Glomerular visceral epithelial cell (primary cell): ENCODE results near the gene KRTAP10-3.
"Not testable (repeated sequence)": the region's sequence is repeated elsewhere in the genome, so short reads cannot be mapped to it uniquely, and the experiment has no call there.

Experiments
- DNase-seq: peaks from one replicate; pipeline ENCODE4 v3.0.0-alpha.2; 2016; ENCODE audit errors: extremely low spot score

Gene KRTAP10-3

GRCh38 chr21:44590311-44590721 is 31.7 kb upstream of the KRTAP10-3 start:
- no peak for DNase-seq

- DNase-seq, result no peak
Observed at GRCh38 chr21:44589586-44590305, 31.2 kb upstream of the KRTAP10-3 start.

DNA sequence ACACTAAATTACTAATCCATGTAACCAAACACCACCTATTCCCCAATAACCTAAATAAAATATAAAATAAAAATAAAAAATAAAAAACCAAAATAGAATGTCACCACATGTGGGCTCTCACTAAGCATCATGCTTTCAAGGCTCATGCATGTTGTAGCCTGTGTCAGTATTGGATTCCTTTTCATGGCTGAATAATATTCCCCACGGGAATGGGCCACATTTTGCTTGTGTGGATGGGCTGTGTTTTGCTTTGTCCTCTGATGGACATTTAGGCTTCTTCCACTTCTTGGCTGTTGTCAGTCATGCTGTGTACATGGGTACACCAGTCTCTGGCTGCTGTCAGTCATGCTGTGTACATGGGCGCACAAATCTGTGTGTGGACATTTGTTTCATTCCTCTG is 30.5 kb upstream of the KRTAP10-3 start:
- no peak for DNase-seq

- DNase-seq, result no peak
Observed at GRCh38 chr21:44585892-44586291, 27.3 kb upstream of the KRTAP10-3 start.

DNA sequence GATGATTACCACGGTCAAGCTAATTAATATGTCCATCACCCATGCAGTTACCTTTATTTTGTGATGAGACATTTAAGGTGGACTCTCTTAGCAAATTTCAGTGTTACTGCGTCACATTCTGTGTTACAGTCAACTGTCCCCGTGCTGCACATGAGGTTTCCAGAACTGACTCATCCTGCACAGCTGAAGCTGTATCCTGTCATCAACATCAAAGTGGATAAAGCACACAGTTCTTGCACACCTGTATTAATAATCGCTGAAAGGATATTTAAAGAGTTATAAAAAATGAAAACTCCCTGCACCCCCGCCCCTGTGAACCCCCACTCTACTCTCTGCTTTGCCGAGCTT is 25.2 kb upstream of the KRTAP10-3 start:
- DNase-seq, result no peak

DNA sequence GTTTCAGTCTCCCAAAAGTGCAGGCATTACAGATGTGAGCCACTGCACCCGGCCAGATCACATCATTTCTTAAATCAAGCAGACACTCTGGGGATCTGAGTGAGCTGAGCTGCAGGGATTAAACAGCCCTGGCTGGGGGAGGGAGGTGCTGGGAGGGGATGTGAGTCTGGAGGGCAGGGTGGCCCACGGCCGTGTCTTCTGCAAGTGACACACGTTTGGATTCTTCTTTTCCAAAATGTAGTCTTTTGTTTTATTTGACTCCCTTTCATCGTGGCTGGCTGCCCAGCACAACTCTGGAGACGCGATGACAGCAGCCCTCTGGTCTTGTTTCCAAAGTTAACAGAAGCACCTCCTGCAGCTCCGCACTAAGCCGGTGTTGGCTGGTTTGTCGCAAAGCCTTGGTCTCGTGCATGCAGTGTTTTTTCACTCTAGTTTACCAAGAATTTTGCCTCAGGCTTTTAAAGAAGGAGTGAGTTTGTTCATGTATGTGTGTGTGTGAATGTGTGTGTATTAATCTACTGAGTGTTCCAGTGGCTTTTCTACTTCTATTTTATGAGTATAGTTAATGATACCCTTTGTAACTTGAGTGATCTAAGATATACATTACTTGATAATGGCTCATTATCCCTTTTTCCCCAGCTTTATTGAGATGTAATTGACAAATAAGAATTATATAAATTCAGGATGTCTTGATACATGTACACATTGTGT is 24.6 kb upstream of the KRTAP10-3 start:
- no peak for DNase-seq

- DNase-seq, result no peak
Observed at GRCh38 chr21:44582055-44582454, 23.5 kb upstream of the KRTAP10-3 start.

GRCh38 chr21:44581158-44581557 is 22.6 kb upstream of the KRTAP10-3 start:
- DNase-seq, result no peak

DNA sequence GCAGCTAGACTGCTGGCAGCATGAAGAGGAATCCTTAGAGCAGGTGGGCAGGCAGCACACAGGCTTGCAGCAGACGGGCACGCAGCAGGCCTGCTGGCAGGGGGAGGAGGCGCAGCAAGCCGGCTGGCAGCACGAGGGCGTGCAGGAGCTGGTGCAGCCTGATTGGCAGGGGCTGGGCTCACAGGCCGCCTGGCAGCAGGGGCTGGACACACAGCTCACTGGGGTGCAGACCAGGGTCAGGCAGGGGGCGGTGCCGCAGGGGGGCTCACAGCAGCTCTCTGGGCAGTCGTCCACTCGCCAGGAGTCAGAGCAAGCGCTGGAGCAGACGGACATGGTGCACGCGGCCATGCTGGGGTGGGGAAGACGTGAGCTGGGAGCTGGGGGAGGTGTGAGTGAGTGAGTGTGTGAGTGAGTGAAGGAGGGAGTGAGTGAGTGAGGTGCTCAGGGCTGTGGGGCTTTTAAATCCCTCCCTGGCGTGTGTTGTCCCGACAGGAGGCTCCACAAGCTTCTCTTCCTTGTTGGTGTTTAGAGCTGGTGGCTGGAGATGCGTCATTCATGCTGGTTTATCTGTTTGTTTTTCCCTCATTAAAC is 21.7 kb upstream of the KRTAP10-3 start, which contains the start of gene KRTAP10-5:
Gene KRTAP10-5 (minus strand): TSS at position 374 of the 591 bp plus-strand sequence. CDS start 26 bp downstream, at position 348.
- DNase-seq, result not testable (repeated sequence)

- no peak for DNase-seq
Observed at GRCh38 chr21:44579833-44580144, 21.2 kb upstream of the KRTAP10-3 start.

- no peak for DNase-seq
Observed at GRCh38 chr21:44579056-44579832, 20.6 kb upstream of the KRTAP10-3 start.

DNA sequence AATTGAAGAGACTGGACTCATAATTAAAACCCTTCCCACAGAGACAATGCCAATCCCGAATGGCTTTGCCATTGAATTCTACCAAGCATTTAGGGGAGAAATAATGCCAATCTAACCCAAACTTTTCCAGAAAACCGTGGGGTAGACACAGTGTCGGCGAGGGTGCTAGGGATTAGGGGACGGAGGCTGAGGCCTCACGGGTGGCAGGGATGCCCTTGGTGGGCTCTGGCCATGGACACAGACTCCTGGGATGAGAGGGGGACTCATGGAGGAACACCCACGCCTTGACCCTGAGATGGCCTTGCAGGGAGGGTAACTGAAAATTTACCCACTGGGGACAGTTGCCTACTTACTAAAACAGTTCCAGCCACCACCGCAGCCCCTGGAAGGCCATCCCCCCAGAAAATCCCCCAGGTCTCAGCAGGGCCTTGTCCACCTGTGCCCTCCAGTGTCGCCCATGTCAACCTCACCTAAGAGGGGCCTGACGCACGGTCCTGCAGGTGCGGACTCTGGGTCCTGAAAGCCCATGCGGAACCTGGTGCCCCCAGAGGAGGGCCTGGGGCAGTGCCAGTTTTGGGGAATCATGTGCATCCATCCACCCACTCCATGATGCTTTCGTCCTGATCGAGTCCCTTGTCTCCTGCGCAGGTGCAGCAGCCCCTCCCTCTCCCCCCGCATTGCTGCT is 19.9 kb upstream of the KRTAP10-3 start:
- DNase-seq, result no peak

GRCh38 chr21:44576025-44576420 is 17.4 kb upstream of the KRTAP10-3 start:
- no peak for DNase-seq

- no peak for DNase-seq
Observed at GRCh38 chr21:44575307-44576024, 16.9 kb upstream of the KRTAP10-3 start.

GRCh38 chr21:44574457-44575306 is 16.1 kb upstream of the KRTAP10-3 start:
- no peak for DNase-seq

DNA sequence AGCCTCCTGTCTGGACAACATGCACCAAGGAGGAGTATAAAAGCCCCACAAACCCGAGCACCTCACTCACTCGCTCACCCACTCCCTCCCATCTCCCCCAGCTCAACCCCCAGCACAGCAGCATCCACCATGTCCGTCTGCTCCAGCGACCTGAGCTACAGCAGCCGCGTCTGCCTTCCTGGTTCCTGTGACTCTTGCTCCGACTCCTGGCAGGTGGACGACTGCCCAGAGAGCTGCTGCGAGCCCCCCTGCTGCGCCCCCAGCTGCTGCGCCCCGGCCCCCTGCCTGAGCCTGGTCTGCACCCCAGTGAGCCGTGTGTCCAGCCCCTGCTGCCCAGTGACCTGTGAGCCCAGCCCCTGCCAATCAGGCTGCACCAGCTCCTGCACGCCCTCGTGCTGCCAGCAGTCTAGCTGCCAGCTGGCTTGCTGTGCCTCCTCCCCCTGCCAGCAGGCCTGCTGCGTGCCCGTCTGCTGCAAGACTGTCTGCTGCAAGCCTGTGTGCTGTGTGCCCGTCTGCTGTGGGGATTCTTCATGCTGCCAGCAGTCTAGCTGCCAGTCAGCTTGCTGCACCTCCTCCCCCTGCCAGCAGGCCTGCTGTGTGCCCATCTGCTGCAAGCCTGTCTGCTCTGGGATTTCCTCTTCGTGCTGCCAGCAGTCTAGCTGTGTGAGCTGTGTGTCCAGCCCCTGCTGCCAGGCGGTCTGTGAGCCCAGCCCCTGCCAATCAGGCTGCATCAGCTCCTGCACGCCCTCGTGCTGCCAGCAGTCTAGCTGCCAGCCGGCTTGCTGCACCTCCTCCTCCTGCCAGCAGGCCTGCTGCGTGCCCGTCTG is 15.2 kb upstream of the KRTAP10-3 start, which contains the start of gene KRTAP10-4:
Gene KRTAP10-4 (plus strand): TSS at position 100 of the 827 bp plus-strand sequence. CDS start 30 bp downstream, at position 130.
- not testable (repeated sequence) for DNase-seq

GRCh38 chr21:44572959-44573583 is 14.5 kb upstream of the KRTAP10-3 start:
- no peak for DNase-seq
